GM12878 (cell line): Measurements from ENCODE around the gene PAX7. TPM values are rescaled to one million over a fixed set of nuclear protein-coding genes. Genes with fewer than 3 reads are reported as not detected.

Source experiments
- ATAC-seq: fragments of 200-7000 bp; cut with Tn5 transposase; 3 replicates; pipeline ENCODE4 v1.9.1; 2020; ENCODE audit warnings: mild to moderate bottlenecking, moderate library complexity
- BruUV-seq: library from RNA; stranded (reverse); fragments of 400-500 nt; replicated peaks from 2 replicates; lab custom pipeline; 2021; lab: Mats Ljungman, UMichigan
- CTCF ChIA-PET: fragments of 300-600 bp; sonication (Branson Sonifier 250); formaldehyde crosslinking; extraction: SDS; loops from one replicate; lab custom pipeline; 2021; ENCODE audit warnings: inconsistent platforms; lab: Yijun Ruan, JAX
- POLR2A ChIA-PET: fragments of 350-600 bp; formaldehyde crosslinking; extraction: SDS; loops from one replicate; lab custom pipeline; 2021; ENCODE audit warnings: inconsistent platforms; lab: Charles Lee
- RAD21 ChIA-PET: fragments of 300-600 bp; sonication (Branson Sonifier 250); formaldehyde crosslinking; loops from one replicate; lab custom pipeline; 2023; ENCODE audit warnings: antibody characterized with exemption; ENCODE audit not compliant: unreplicated experiment; lab: Charles Lee
- SMC1A ChIA-PET: fragments of 300-600 bp; sonication (Branson Sonifier 250); formaldehyde crosslinking; loops from one replicate; lab custom pipeline; 2023; ENCODE audit not compliant: unreplicated experiment, uncharacterized antibody; lab: Charles Lee
- DNase-seq: peaks from one replicate; pipeline ENCODE4 v3.0.0-alpha.2; 2011; ENCODE audit warnings: low read depth, low spot score
- FAIRE-seq: peaks from 3 replicates; lab custom pipeline; 2011; peaks lifted over from hg19 to GRCh38; lab: Jason Lieb, UNC
- H2AFZ ChIP-seq: 2 replicates; pipeline ENCODE4 v1.6.0; 2011; ENCODE audit warnings: low read depth, low read length, control low read depth; ENCODE audit not compliant: control insufficient read depth
- H3K27ac ChIP-seq: 2 replicates; pipeline ENCODE4 v1.5.1; 2011; ENCODE audit warnings: control low read depth; ENCODE audit not compliant: control insufficient read depth, insufficient read depth
- H3K27me3 ChIP-seq, 2 experiments: replicated peaks in 1 of 2; 2 replicates each; pipeline versions ENCODE4 v1.6.0 to v1.6.1; 2011; ENCODE audit warnings: low read length in 1 of 2; ENCODE audit not compliant: control insufficient read depth in 2 of 2, insufficient read depth in 2 of 2
- H3K36me3 ChIP-seq, 2 experiments: 2 replicates each; pipeline ENCODE4 v1.5.1; 2011; ENCODE audit warnings: low read length in 1 of 2; ENCODE audit not compliant: control insufficient read depth in 2 of 2, insufficient read depth in 2 of 2
- H3K4me1 ChIP-seq: 2 replicates; pipeline ENCODE4 v1.6.1; 2011; ENCODE audit warnings: mild to moderate bottlenecking, low read length, moderate library complexity, mixed read lengths; ENCODE audit not compliant: control insufficient read depth, insufficient read depth
- H3K4me2 ChIP-seq: 2 replicates; pipeline ENCODE4 v1.6.0; 2011; ENCODE audit warnings: control low read depth; ENCODE audit not compliant: control insufficient read depth, insufficient read depth
- H3K4me3 ChIP-seq: fragments of 200-600 bp; sonication (generic); 2 replicates; pipeline ENCODE4 v1.5.1; 2016
- H3K79me2 ChIP-seq: 2 replicates; pipeline ENCODE4 v1.6.0; 2011; ENCODE audit warnings: low read length; ENCODE audit not compliant: control insufficient read depth, insufficient read depth
- H3K9ac ChIP-seq: 2 replicates; pipeline ENCODE4 v1.8.0; 2011; ENCODE audit warnings: low read length, control low read depth, mixed read lengths; ENCODE audit not compliant: control insufficient read depth, insufficient read depth
- H3K9me3 ChIP-seq: replicated peaks from 3 replicates; pipeline ENCODE4 v1.5.1; 2011; ENCODE audit warnings: mild to moderate bottlenecking, low read length; ENCODE audit not compliant: control insufficient read depth, insufficient read depth
- H4K20me1 ChIP-seq: 2 replicates; pipeline ENCODE4 v1.6.0; 2011; ENCODE audit not compliant: control insufficient read depth, insufficient read depth
- CTCF ChIP-seq, 3 experiments: IDR thresholded peaks in 2 of 3; conservative IDR thresholded peaks in 1 of 3; 2 replicates each; pipeline ENCODE4 v1.5.1; 2011; ENCODE audit warnings: low read depth in 3 of 3, low read length in 3 of 3, mild to moderate bottlenecking in 3 of 3, control low read depth in 2 of 3, moderate library complexity in 2 of 3, inconsistent platforms in 1 of 3, mixed read lengths in 1 of 3; ENCODE audit not compliant: control insufficient read depth in 2 of 3, insufficient read depth in 1 of 3; ENCODE audit errors: extremely low read depth in 1 of 3
- EED ChIP-seq: sonication (generic); IDR thresholded peaks from 2 replicates; pipeline ENCODE4 v1.6.1; 2016; ENCODE audit warnings: antibody characterized with exemption, low read depth
- ETV6 ChIP-seq, 2 experiments: fragments of 450-650 bp in 1 of 2; IDR thresholded peaks in 1 of 2; conservative IDR thresholded peaks in 1 of 2; 2 replicates each; pipeline ENCODE4 v1.6.1; 2014; ENCODE audit warnings: antibody characterized with exemption in 1 of 2, borderline replicate concordance in 1 of 2, low read depth in 1 of 2, mild to moderate bottlenecking in 1 of 2, moderate library complexity in 1 of 2
- KDM1A ChIP-seq: fragments of 200-600 bp; sonication (generic); IDR thresholded peaks from 2 replicates; pipeline ENCODE4 v1.6.1; 2016; ENCODE audit warnings: borderline replicate concordance
- MEF2A ChIP-seq: IDR thresholded peaks from 2 replicates; pipeline ENCODE4 v1.6.1; 2011; ENCODE audit warnings: low read depth, mild to moderate bottlenecking, low read length, moderate library complexity; ENCODE audit not compliant: insufficient read depth
- MEF2B ChIP-seq: fragments of 450-650 bp; IDR thresholded peaks from 2 replicates; pipeline ENCODE4 v1.6.1; 2018; ENCODE audit warnings: mild to moderate bottlenecking, moderate library complexity; ENCODE audit not compliant: partially characterized antibody, poor library complexity, severe bottlenecking
- MXI1 ChIP-seq: fragments of 150-350 bp; IDR thresholded peaks from 2 replicates; pipeline ENCODE4 v1.6.1; 2011; ENCODE audit warnings: low read depth, mild to moderate bottlenecking, inconsistent platforms, low read length, improper control_type of control experiment
- RAD21 ChIP-seq: IDR thresholded peaks from 2 replicates; pipeline ENCODE4 v1.6.1; 2011; ENCODE audit warnings: mild to moderate bottlenecking, low read depth, low read length, moderate library complexity; ENCODE audit not compliant: insufficient read depth
- RAD51 ChIP-seq: fragments of 450-650 bp; IDR thresholded peaks from 2 replicates; pipeline ENCODE4 v1.6.1; 2016; ENCODE audit warnings: moderate library complexity, mild to moderate bottlenecking, inconsistent platforms
- RELB ChIP-seq: fragments of 450-650 bp; IDR thresholded peaks from 2 replicates; pipeline ENCODE4 v1.6.1; 2017; ENCODE audit warnings: low read depth, mild to moderate bottlenecking, moderate library complexity
- SMC3 ChIP-seq: IDR thresholded peaks from 2 replicates; pipeline ENCODE4 v1.6.1; 2011; ENCODE audit warnings: low read length, improper control_type of control experiment, borderline replicate concordance
- WRNIP1 ChIP-seq: IDR thresholded peaks from 2 replicates; pipeline ENCODE4 v1.6.1; 2011; ENCODE audit warnings: low read depth, low read length, improper control_type of control experiment, borderline replicate concordance
- WGBS: methylation state at CpG from one replicate; pipeline ENCODE4 v1.1.6; 2016; ENCODE audit warnings: low lambda C conversion rate; ENCODE audit not compliant: insufficient replicate concordance, insufficient coverage; ENCODE audit errors: missing lambda C conversion rate; 5-methylcytosine and 5-hydroxymethylcytosine counted together
- in situ Hi-C: fragments of 300-500 bp; cut with MboI; formaldehyde crosslinking; loops from 9 replicates; pipeline ENCODE4 v1.14.3; 2018; ENCODE audit warnings: mixed read lengths
- intact Hi-C: fragments of 100-400 bp; cut with micrococcal nuclease; formaldehyde crosslinking; loops from one replicate; pipeline ENCODE4 v1.14.2; 2022; ENCODE audit not compliant: unreplicated experiment
- polyA plus RNA-seq, 11 experiments: library from polyadenylated mRNA; depleted of rRNA in 4 of 11; unstranded in 6 of 11; stranded (reverse) in 5 of 11; fragments of >200 nt; fragmentation: Nextera tagmentation in 4 of 11; fragmentation: Illumina TruSeq in 1 of 11; extraction: Ambion mirVana in 4 of 11; extraction: Trizol in 1 of 11; gene quantifications; 1 replicate in 1 of 11; 2 replicates in 10 of 11; pipeline versions ENCODE4 v1.2.1 to v1.2.3, GENCODE V29; 2011 to 2016; ENCODE audit warnings: inconsistent platforms in 2 of 11, missing spikeins in 2 of 11, low read depth in 1 of 11
- total RNA-seq, 4 experiments: library from RNA; depleted of rRNA in 3 of 4; stranded (reverse); fragments of >200 nt in 3 of 4; fragmentation: Illumina TruSeq in 1 of 4; extraction: Trizol in 1 of 4; gene quantifications; 2 replicates each; pipeline versions ENCODE4 v1.2.1 to v1.2.3, GENCODE V29; 2013 to 2021
- TF ChIP-seq, protein P1 (sequence below): fragments of 450-650 bp; IDR thresholded peaks from 2 replicates; pipeline ENCODE4 v1.6.1; 2017; ENCODE audit warnings: mild to moderate bottlenecking, moderate library complexity

The PAX7 gene
- total and polyA plus RNA-seq, 10 of the 15 experiments (the other 5 are each of a cell fraction or from before 2014, with no cell fraction given), result not detected

DNA sequence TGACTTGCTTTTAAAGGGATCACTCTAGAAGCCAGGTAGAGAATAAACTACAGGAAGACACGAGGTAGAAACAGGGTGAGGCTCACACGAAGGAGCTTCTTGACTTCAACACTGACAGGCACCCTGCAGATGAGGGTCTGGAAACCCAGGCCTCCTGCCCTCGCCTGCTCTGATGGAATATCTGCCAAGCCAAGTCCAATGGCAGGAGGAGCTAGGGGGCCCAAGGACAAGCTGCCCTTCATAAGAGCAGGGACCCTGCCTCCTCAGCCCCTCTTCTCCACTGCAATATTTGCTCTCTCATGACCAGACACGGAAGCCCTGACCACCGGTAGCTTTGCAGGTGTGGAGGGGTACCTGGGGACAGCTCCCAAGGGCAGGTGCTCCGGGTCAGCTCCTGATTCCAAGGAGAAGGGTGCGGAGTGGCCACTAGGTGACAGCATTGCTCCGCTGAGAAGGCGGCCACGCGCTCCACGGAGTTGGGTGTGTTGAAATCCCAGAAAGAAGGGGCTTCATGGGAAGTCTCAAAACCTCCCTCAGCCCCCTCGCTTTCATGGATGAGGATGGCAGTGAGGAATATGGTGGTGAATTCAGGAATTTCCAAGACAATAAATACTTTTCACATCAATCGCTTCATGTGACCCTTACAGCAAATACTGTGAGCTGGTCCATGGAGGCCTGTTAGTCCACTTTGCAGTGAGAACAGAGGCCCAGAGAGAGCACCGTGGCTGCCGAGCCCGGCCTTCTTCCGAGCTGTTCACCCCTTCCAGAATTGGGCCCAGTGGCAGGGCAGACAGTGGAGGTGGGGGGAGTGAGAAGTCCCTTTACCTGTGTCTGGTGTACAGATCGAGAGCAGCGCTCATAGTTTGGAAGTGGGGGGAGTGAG is 33.2 kb upstream of the PAX7 start:
- H3K27ac ChIP-seq, result no peak overlapping the region
- peak; percentile 86 for TF ChIP-seq RAD21
- TF ChIP-seq MEF2B, result no peak
- no peak for TF ChIP-seq MXI1
- TF ChIP-seq KDM1A, result no peak
- TF ChIP-seq RAD51, result no peak
- TF ChIP-seq SMC3, result peak; percentile 64
- no peak for TF ChIP-seq ETV6 (conservative IDR thresholded peaks at IDR 0.05 in 1 of 2, IDR thresholded peaks at IDR 0.05 in 1 of 2; ENCODE audit: borderline replicate concordance in 1 of 2, low read depth in 1 of 2)
- TF ChIP-seq RELB, result no peak
- peak; percentile 80 to 97 (median 94) for TF ChIP-seq CTCF (IDR thresholded peaks at IDR 0.05 in 2 of 3, conservative IDR thresholded peaks at IDR 0.05 in 1 of 3; ENCODE audit: control insufficient read depth in 2 of 3, extremely low read depth in 1 of 3, insufficient read depth in 1 of 3, low read depth in 3 of 3, low read length in 3 of 3)
- no peak for TF ChIP-seq WRNIP1
- no peak for TF ChIP-seq MEF2A
- TF ChIP-seq, protein P1, sequence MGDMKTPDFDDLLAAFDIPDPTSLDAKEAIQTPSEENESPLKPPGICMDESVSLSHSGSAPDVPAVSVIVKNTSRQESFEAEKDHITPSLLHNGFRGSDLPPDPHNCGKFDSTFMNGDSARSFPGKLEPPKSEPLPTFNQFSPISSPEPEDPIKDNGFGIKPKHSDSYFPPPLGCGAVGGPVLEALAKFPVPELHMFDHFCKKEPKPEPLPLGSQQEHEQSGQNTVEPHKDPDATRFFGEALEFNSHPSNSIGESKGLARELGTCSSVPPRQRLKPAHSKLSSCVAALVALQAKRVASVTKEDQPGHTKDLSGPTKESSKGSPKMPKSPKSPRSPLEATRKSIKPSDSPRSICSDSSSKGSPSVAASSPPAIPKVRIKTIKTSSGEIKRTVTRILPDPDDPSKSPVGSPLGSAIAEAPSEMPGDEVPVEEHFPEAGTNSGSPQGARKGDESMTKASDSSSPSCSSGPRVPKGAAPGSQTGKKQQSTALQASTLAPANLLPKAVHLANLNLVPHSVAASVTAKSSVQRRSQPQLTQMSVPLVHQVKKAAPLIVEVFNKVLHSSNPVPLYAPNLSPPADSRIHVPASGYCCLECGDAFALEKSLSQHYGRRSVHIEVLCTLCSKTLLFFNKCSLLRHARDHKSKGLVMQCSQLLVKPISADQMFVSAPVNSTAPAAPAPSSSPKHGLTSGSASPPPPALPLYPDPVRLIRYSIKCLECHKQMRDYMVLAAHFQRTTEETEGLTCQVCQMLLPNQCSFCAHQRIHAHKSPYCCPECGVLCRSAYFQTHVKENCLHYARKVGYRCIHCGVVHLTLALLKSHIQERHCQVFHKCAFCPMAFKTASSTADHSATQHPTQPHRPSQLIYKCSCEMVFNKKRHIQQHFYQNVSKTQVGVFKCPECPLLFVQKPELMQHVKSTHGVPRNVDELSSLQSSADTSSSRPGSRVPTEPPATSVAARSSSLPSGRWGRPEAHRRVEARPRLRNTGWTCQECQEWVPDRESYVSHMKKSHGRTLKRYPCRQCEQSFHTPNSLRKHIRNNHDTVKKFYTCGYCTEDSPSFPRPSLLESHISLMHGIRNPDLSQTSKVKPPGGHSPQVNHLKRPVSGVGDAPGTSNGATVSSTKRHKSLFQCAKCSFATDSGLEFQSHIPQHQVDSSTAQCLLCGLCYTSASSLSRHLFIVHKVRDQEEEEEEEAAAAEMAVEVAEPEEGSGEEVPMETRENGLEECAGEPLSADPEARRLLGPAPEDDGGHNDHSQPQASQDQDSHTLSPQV, result no peak
- no peak for TF ChIP-seq EED
- ChIA-PET CTCF (interaction anchor here (0.6 to 3.2 kb wide), 18 partner anchors 9 to 1275 kb away, joined by 3 to 16 read pairs (median 6); no protein-coding TSS in a partner anchor), RAD21 (interaction anchor here (0.7 to 0.8 kb wide), 3 partner anchors 15 to 222 kb away, joined by 3 to 5 read pairs (median 3); no protein-coding TSS in a partner anchor), POLR2A (no interaction called here), SMC1A (no interaction called here)
- H3K4me3 ChIP-seq, result no peak overlapping the region
- no peak overlapping the region for H2AFZ ChIP-seq
- DNase-seq (no peak), FAIRE-seq (no peak), ATAC-seq (peak; percentile 85)
- no peak overlapping the region for H3K9ac ChIP-seq
- H3K27me3 ChIP-seq, result no peaks in the 10 kb centered on the region; a peak in 1 of 4 replicates
- no peaks in the 10 kb centered on the region for H3K4me1 ChIP-seq
- in situ Hi-C loops (no loop called here), intact Hi-C loops (loop anchor here (1.0 to 5.0 kb wide), 3 partner anchors 83 to 280 kb away; no protein-coding TSS in a partner anchor)
- H3K9me3 ChIP-seq, result no peaks in the 10 kb centered on the region
- 15% methylated on average over 20 of the region's 20 CpGs for WGBS
- H3K79me2 ChIP-seq, result no peaks in the 10 kb centered on the region
- H3K36me3 ChIP-seq, result no peaks in the 10 kb centered on the region
- H4K20me1 ChIP-seq, result no peaks in the 10 kb centered on the region
- BruUV-seq, result no TSS peak
- H3K4me2 ChIP-seq, result no peak overlapping the region
